Nephron progenitor cell (in vitro differentiated cells): ENCODE results near the gene CRIP3.

Experiments used
- DNase-seq: peaks from one replicate; pipeline ENCODE4 v3.0.0; 2021
- H3K27ac Mint-ChIP-seq: 2 replicates; pipeline ENCODE4 v1.8.0; 2021; ENCODE audit warnings: mild to moderate bottlenecking, moderate library complexity, mixed read lengths
- H3K27me3 Mint-ChIP-seq: 2 replicates; pipeline ENCODE4 v1.8.0; 2021; ENCODE audit warnings: mild to moderate bottlenecking, low read depth, mixed read lengths; ENCODE audit not compliant: poor library complexity
- H3K36me3 Mint-ChIP-seq: 2 replicates; pipeline ENCODE4 v1.8.0; 2021; ENCODE audit warnings: low read depth, mixed read lengths
- H3K4me1 Mint-ChIP-seq: 2 replicates; pipeline ENCODE4 v1.8.0; 2021; ENCODE audit warnings: mixed read lengths
- H3K4me3 Mint-ChIP-seq: 2 replicates; pipeline ENCODE4 v1.8.0; 2021; ENCODE audit warnings: mild to moderate bottlenecking, moderate library complexity, mixed read lengths
- H3K9me3 Mint-ChIP-seq: 2 replicates; pipeline ENCODE4 v1.8.0; 2021; ENCODE audit warnings: mild to moderate bottlenecking, moderate library complexity, mixed read lengths
- TF ChIP-seq, protein P1 (sequence below): fragments of 200-600 bp; sonication (generic); IDR thresholded peaks from 2 replicates; pipeline ENCODE4 v1.5.0; 2021; ENCODE audit warnings: antibody characterized with exemption

Gene CRIP3

GRCh38 chr6:43274127-43274915, 34.3 kb downstream of the CRIP3 start:
- H3K4me1 Mint-ChIP-seq: peaks cover 70% of the 10 kb centered on the region
- peaks cover 78% of the 10 kb centered on the region for H3K27me3 Mint-ChIP-seq
- peak overlapping the region; percentile 76 for H3K4me3 Mint-ChIP-seq
- DNase-seq: no peak
- TF ChIP-seq, protein P1, sequence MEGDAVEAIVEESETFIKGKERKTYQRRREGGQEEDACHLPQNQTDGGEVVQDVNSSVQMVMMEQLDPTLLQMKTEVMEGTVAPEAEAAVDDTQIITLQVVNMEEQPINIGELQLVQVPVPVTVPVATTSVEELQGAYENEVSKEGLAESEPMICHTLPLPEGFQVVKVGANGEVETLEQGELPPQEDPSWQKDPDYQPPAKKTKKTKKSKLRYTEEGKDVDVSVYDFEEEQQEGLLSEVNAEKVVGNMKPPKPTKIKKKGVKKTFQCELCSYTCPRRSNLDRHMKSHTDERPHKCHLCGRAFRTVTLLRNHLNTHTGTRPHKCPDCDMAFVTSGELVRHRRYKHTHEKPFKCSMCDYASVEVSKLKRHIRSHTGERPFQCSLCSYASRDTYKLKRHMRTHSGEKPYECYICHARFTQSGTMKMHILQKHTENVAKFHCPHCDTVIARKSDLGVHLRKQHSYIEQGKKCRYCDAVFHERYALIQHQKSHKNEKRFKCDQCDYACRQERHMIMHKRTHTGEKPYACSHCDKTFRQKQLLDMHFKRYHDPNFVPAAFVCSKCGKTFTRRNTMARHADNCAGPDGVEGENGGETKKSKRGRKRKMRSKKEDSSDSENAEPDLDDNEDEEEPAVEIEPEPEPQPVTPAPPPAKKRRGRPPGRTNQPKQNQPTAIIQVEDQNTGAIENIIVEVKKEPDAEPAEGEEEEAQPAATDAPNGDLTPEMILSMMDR: no peak
- H3K36me3 Mint-ChIP-seq: no peaks in the 10 kb centered on the region
- H3K9me3 Mint-ChIP-seq: no peaks in the 10 kb centered on the region
- no peak overlapping the region for H3K27ac Mint-ChIP-seq

- no peak for DNase-seq
Measured at GRCh38 chr6:43273707-43274106, 34.9 kb downstream of the CRIP3 start.

DNA sequence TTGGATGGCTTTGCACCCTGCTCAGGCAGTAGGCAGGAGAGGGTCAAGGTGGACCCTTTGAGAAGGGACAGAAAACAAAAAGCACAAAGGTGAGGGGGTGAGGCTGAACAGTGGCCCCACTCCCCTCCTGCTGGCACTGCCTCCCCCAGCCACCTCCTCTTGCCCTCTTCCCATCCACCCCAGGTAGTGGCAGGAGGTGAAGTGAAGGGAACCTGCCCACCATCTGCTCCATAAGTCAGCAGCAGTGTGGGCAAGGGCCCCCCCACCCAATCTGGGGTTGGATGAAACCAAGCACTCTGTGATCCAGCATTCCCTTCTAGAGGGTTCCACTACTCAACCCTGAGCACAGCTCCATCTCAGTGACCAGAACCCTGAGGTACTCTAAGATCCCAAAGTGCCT, 36.7 kb downstream of the CRIP3 start:
- Mint-ChIP-seq H3K4me1 (peaks cover 75% of the 10 kb centered on the region), H3K27ac (no peak overlapping the region), H3K9me3 (no peaks in the 10 kb centered on the region), H3K27me3 (peaks cover 94% of the 10 kb centered on the region), H3K36me3 (no peaks in the 10 kb centered on the region), H3K4me3 (no peak overlapping the region)
- TF ChIP-seq, protein P1: no peak
- no peak for DNase-seq

More at GRCh38 chr6:43273707-43274106, 34.9 kb downstream of the CRIP3 start:
- Mint-ChIP-seq H3K4me1 (peaks cover 75% of the 10 kb centered on the region), H3K36me3 (no peaks in the 10 kb centered on the region), H3K27ac (no peak overlapping the region), H3K27me3 (peaks cover 84% of the 10 kb centered on the region), H3K9me3 (no peaks in the 10 kb centered on the region), H3K4me3 (no peak overlapping the region)
- TF ChIP-seq, protein P1: no peak

- Mint-ChIP-seq H3K27me3 (peaks cover 90% of the 10 kb centered on the region), H3K4me3 (no peak overlapping the region), H3K27ac (no peak overlapping the region), H3K4me1 (peaks cover 72% of the 10 kb centered on the region), H3K9me3 (no peaks in the 10 kb centered on the region), H3K36me3 (no peaks in the 10 kb centered on the region)
- TF ChIP-seq, protein P1: no peak
- no peak for DNase-seq
Measured at GRCh38 chr6:43271103-43271815, 37.4 kb downstream of the CRIP3 start.

GRCh38 chr6:43269273-43270007, 39.2 kb downstream of the CRIP3 start:
- Mint-ChIP-seq H3K27ac (no peak overlapping the region), H3K27me3 (peaks cover 84% of the 10 kb centered on the region), H3K9me3 (no peaks in the 10 kb centered on the region), H3K4me1 (peaks cover 62% of the 10 kb centered on the region), H3K36me3 (no peaks in the 10 kb centered on the region), H3K4me3 (peak overlapping the region; percentile 59)
- TF ChIP-seq, protein P1: no peak
- peak; percentile 56 for DNase-seq
